Ureter (tissue), 1 donor: Measurements from ENCODE around the gene WNT16. TPM values are rescaled to one million over a fixed set of nuclear protein-coding genes. Genes with fewer than 3 reads are reported as not detected.
"Not testable (repeated sequence)": the region's sequence is repeated elsewhere in the genome, so short reads cannot be mapped to it uniquely, and the experiment has no call there.

Experiments used
- DNase-seq: peaks from one replicate; pipeline ENCODE4 v3.0.0-alpha.2; 2020; ENCODE audit warnings: low spot score
- total RNA-seq: library from RNA; stranded (reverse); gene quantifications from one replicate; pipeline ENCODE4 v1.2.4, GENCODE V29; 2023
- donor health status: DM: yes; HTN: yes; CAD: no.

WNT16 gene
- total RNA-seq, 1 donor from 2014 or later: 0.10 TPM

DNA sequence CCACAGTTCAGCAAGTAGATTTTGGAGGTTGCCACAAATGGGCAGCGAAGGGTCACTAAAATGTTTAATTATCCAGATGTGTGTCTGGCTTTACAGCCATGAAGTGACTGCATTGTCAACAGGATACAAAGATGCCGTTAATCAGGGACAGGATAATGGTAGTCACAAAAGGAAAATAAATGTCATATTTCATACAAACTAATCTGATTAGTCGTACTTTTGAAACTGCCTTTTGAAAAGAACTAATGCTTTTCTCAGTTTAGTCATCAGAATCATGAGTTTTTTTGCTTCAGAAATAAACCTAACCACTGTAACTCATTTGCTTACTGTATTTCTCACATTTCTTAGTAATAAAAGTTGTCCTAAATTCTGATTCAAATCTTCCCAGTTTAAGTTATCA lies 22.2 kb upstream of the WNT16 start:
- no peak for DNase-seq

DNA sequence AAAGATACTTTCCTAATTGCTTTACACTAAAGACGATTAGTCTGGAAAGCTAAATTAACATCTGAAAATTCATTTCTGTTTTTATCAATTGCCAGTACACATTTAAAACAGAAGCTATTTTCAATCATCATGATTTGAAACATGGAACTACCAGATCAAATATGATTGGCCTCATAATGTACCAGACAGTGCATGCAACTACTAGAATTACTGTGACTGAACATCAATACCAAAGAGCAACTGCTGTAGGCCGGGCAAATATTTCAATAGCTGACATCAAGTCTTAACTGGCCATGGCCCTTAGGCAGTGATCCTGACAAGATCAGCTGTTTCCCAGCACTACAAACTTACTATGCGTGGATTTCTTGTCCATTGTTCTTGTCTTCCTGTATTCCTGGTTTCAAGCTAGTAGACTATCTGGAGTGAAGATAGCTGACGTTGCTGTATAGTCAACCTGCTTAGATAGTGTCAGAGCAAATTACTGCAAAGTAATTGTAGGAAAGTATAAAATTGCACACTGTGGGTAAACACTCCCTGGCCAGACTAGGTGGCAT lies 21.7 kb upstream of the WNT16 start:
- no peak for DNase-seq

DNA sequence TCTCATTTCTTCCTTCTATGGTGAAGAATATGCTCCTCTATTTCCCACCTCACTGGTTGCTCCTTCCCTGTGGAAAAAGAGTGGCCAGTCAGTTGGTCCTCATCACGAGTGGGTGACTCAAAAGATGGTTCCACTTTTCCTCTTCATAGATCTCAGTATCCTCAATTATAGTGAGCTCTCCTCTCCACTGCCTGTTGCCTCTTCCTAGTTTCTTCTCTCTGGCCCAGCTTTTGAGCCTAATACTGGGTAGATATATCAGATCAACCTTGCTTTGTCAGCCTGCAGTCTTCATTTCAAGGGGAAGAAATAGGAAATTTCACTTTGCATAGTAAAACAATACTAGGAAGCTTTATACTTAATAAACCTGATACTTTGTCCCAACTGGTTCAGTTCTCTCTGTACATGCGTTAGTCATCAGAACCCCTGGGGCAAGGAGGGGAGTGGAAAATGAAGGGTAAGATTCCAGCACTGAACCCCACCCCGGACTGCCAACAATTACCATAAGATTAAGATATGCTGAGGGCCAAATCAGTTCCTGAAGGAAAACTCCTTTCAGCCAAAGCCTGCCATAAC lies 15.5 kb upstream of the WNT16 start:
- no peak for DNase-seq

DNA sequence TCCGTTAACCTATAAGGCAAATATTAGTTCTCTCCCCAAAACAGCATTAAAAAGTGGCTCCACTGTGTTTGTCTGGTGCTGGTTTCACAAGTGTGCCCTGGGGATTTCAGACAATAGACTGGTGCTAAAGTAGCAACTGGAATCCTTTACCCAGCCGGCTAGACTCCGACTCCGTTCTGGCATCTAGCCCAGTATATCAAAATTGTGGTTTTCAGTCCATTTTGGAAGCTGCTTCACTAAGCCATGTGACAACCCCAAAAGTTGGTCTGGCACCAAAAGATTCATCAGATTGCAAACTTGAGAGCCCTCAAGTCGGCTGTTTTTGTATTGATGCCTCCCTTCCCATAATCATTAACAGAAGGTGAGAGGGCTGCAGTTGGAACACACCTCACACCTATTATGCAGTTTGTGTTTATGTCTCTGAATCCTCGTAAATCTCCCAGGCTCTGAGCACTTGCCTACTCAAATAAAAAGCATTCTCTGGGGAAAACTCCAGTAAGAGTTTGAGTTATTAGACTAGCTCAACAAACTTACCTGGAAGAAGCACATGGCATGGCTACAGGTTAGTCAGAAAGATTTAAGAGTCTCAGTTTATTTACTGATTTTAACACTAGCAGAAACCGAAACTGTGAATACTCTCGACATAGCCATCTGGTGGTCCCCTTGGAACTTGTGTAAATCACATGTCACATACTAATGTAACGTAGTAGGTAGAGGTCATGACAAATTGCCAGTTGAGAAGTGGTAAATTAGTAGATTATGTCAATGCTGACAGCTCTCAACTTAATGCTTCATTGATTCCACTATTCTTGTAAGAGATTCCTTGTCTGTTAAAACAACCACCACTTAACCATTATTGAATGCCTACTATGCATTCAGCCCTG lies 14.8 kb upstream of the WNT16 start:
- DNase-seq: no peak

- not testable (repeated sequence) for DNase-seq
Measured at GRCh38 chr7:121315170-121315569, 13.6 kb upstream of the WNT16 start.

- no peak for DNase-seq
Measured at GRCh38 chr7:121322460-121322859, 6.3 kb upstream of the WNT16 start.

DNA sequence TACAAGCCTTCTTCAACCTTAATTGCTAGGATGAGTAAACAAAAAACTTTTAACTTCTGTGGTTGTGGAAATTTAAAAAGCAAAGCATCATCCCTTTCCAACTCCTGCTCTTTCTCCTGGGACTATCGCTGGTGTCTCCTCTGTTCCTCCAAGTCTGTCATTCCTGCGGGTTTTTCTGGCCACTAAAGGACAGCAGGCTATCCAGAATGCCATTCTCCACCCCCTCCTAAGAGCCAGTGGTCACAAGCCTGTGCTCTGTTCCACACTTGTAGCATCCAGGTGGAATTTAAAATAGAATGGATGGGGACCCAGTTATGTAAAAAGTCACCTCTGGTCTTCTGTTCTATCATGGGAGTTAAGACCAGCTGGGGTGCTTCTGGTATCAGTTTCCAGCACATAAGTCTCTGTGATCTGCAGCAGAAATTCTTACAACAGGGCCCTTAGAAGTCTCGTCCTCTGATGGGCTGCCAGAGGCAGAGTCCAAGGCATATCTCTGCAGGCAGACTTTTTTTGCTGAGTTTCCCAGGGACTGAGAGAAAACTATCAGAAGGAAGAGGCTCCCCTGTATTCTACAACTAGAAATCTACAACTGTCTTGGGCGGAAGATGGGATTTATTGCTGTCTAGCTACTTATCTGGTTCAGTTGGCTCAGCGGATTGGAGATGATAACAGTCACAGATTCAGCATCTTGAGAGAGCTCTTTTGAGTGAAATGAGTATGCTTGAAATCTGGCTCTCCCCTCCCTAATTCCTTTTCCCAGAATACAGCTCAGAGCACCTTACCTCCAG lies 5.1 kb upstream of the WNT16 start:
- no peak for DNase-seq

- DNase-seq: no peak
Measured at GRCh38 chr7:121327671-121328070, 1.1 kb upstream of the WNT16 start.

DNA sequence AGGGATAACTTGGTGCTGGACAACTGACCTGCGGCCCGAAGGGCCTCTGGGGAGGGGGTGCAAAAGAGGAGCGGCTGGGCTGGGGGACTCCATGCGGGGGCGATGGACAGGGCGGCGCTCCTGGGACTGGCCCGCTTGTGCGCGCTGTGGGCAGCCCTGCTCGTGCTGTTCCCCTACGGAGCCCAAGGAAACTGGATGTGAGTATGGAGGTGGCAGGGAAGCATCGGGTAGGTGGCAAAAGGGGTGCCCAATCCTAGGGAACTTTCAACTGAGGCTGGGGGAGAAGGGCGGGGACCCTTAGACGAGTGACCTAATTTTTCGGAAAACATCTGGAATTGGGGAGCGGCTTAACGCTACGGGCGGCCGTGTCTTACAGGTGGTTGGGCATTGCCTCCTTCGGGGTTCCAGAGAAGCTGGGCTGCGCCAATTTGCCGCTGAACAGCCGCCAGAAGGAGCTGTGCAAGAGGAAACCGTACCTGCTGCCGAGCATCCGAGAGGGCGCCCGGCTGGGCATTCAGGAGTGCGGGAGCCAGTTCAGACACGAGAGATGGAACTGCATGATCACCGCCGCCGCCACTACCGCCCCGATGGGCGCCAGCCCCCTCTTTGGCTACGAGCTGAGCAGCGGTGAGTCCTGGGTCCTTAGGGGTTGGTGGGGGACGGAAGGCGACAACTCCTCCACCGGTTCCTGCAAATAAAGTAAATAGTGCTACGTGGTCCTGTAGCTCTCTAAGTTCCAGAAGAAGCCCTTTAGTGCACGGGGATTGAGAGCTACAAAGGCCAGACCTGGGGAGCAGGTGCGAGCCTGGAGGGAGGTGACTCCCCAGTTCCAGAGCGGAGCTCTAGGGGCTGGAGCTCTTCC lies 622 bp downstream of the WNT16 start:
- no peak for DNase-seq

GRCh38 chr7:121330053-121330833 lies 1.4 kb downstream of the WNT16 start:
- DNase-seq: no peak

DNA sequence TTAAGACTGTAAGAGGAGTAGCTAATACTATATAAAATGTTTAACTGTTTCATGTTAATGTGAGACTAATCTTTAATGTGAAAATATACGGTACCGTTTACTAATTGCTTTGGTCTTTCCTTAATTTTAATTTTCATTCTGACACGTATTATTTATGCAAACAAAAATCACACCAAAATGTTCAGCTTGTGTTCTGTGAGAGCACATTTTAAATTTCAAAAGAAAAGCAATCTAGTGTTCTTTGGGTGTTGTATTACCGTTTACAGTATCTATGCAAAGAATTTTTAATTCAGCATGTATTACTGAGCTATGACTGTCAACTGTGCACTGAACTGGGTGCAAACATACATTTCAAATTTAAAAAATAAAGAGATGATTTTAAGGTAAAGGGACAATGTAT lies 2.2 kb downstream of the WNT16 start:
- no peak for DNase-seq

DNA sequence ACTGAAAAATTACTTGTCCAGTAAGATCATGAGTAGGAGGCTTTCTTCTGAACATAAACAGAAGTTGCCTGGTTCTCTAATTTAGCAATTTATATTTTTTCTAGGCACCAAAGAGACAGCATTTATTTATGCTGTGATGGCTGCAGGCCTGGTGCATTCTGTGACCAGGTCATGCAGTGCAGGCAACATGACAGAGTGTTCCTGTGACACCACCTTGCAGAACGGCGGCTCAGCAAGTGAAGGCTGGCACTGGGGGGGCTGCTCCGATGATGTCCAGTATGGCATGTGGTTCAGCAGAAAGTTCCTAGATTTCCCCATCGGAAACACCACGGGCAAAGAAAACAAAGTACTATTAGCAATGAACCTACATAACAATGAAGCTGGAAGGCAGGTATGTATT lies 2.8 kb downstream of the WNT16 start:
- no peak for DNase-seq

DNA sequence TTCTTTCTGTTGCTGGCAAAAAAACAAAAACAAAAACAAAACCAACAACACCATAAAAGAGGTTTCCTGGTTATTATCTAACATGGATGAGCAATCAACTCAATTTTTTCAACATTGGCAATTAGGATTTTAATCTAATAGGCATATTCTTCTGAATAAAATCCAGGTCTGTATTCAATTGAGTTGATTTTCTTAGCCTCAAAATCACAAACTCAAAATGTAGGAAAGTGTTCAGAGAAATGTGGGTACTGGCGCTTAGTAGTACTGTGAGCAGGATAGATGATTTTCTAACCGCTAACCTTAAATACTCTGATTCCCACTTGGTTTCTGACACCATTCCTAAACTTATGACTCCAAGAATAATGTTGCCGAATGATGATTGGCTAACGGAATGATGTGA lies 5.6 kb downstream of the WNT16 start:
- no peak for DNase-seq

GRCh38 chr7:121334875-121335648 lies 6.3 kb downstream of the WNT16 start:
- no peak for DNase-seq

DNA sequence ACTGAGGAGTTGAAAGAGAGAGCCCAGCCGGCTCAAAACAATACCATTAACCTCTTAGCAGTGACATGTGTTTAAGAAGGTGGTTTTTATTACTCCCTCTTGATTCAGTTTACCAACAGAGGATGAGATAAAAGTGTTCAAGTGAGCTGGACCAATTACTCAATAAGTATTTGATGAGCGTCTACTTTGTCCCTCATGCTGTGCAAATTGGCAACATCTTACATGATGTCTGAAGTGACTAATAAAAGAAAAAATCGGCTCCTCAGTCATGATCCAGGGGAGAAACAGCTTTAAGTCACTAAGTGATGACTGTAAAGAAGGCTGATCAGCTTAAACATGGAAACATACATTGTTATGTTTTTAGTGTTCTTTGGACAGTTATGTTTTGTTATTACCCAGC lies 7.8 kb downstream of the WNT16 start:
- no peak for DNase-seq

- DNase-seq: no peak
Measured at GRCh38 chr7:121337398-121337797, 8.6 kb downstream of the WNT16 start.

DNA sequence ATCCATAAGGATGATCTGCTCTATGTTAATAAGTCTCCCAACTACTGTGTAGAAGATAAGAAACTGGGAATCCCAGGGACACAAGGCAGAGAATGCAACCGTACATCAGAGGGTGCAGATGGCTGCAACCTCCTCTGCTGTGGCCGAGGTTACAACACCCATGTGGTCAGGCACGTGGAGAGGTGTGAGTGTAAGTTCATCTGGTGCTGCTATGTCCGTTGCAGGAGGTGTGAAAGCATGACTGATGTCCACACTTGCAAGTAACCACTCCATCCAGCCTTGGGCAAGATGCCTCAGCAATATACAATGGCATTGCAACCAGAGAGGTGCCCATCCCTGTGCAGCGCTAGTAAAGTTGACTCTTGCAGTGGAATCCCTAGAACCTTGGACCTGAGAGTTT lies 10.3 kb downstream of the WNT16 start:
- no peak for DNase-seq

- no peak for DNase-seq
Measured at GRCh38 chr7:121341933-121342332, 13.1 kb downstream of the WNT16 start.

- DNase-seq: no peak
Measured at GRCh38 chr7:121342631-121343030, 13.8 kb downstream of the WNT16 start.

DNA sequence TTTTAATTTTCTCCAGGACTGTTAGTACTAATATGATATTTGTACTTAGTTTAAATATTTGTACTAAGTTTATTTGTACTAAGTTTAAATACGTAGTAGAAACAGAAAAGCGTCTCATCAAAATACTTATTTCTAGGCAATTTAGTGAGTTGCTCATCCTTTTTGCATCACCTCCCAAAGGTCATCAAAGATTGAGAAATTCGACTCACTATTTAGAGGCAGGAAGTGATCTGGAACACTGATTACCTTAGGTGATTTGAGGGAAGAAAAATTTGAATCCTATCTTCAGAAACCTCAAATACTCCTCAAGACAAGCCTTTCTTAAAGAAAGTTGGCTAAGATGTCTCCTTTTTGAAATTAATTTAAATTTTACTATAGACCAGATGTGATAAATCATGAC lies 14.5 kb downstream of the WNT16 start:
- DNase-seq: no peak
